GM20000 (cell line): Measurements from ENCODE around the gene ACADVL.

Experiments
- DNase-seq: peaks from one replicate; pipeline ENCODE4 v3.0.0; 2012; ENCODE audit warnings: low spot score
- CTCF ChIP-seq: IDR thresholded peaks from 2 replicates; pipeline ENCODE4 v1.5.1; 2012; ENCODE audit warnings: mild to moderate bottlenecking, control low read depth; ENCODE audit errors: extremely low read depth, missing control alignments

ACADVL gene

GRCh38 chr17:7221278-7222092 is 1.7 kb downstream of the ACADVL start:
- DNase-seq, result no peak
- TF ChIP-seq CTCF, result no peak

GRCh38 chr17:7222093-7222971 is 2.6 kb downstream of the ACADVL start:
- TF ChIP-seq CTCF, result no peak
- DNase-seq, result no peak

GRCh38 chr17:7222972-7223292 is 3.2 kb downstream of the ACADVL start:
- no peak for TF ChIP-seq CTCF
- no peak for DNase-seq

GRCh38 chr17:7223375-7223774 is 3.6 kb downstream of the ACADVL start:
- no peak for DNase-seq
- TF ChIP-seq CTCF, result no peak

GRCh38 chr17:7224110-7224509 is 4.4 kb downstream of the ACADVL start:
- DNase-seq, result no peak
- TF ChIP-seq CTCF, result no peak

GRCh38 chr17:7224661-7225111 is 4.9 kb downstream of the ACADVL start:
- no peak for DNase-seq

More at GRCh38 chr17:7224661-7225111, 4.9 kb downstream of the ACADVL start:
- TF ChIP-seq CTCF, result no peak
